Middle frontal gyrus (tissue), 1 donor: ENCODE results near the gene S100A3.
"Not testable (repeated sequence)": the region's sequence is repeated elsewhere in the genome, so short reads cannot be mapped to it uniquely, and the experiment has no call there.

Source experiments
- DNase-seq: peaks from one replicate; pipeline ENCODE4 v3.0.0-alpha.2; 2015; ENCODE audit warnings: low spot score; ENCODE audit errors: extremely low spot score

The S100A3 gene, protein sequence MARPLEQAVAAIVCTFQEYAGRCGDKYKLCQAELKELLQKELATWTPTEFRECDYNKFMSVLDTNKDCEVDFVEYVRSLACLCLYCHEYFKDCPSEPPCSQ

GRCh38 chr1:153548722-153549688 lies at the start of gene S100A3:
Gene S100A3, minus strand, starts transcription at chr1:153549258. Its CDS starts 773 bp downstream, at chr1:153548485.
- DNase-seq = no peak

- no peak for DNase-seq
Observed at GRCh38 chr1:153598309-153599172, 49.5 kb upstream of the S100A3 start.

GRCh38 chr1:153597206-153597605 lies 48.1 kb upstream of the S100A3 start:
- DNase-seq = no peak

DNA sequence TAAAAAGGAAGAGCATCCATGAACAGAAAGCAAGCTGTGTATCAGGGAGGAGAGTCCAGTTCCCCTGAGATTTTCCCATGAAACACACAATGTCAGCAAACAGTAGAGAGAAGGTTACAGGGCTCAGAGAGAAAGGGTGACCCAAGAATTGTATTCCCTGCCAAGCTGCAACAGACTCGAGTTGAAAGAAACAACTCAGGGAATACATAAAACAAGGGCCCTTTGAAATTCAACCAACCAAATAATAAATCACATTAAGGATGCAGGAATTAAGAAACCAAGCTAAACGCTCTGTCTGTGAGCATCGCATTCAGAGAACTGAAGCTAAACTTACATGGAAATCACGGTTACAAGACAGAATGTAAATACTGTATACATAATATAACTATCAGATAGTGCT lies 43.7 kb upstream of the S100A3 start:
- DNase-seq = no peak

- no peak for DNase-seq
Observed at GRCh38 chr1:153588482-153588881, 39.4 kb upstream of the S100A3 start.

- DNase-seq = not testable (repeated sequence)
Observed at GRCh38 chr1:153588033-153588432, 39.0 kb upstream of the S100A3 start.

DNA sequence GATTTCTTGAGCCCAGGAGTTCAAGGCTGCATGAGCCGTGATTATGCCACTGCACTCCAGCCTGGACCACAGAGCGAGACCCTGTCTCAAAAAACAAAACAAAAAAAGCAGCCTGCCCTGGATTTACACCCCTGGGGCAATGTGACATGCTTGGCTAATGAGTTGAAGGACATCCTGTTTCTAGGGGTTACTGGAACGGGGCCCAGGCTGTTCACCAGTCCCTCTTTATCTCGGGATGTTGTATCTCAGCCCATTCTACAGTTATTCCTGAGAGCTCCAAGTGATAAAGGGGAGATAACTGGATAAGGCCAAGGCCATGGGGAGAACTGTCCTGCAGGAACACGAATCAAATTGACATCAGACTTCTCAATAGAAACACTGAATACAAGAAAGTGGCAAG lies 38.3 kb upstream of the S100A3 start:
- no peak for DNase-seq

- no peak for DNase-seq
Observed at GRCh38 chr1:153586347-153586746, 37.3 kb upstream of the S100A3 start.

DNA sequence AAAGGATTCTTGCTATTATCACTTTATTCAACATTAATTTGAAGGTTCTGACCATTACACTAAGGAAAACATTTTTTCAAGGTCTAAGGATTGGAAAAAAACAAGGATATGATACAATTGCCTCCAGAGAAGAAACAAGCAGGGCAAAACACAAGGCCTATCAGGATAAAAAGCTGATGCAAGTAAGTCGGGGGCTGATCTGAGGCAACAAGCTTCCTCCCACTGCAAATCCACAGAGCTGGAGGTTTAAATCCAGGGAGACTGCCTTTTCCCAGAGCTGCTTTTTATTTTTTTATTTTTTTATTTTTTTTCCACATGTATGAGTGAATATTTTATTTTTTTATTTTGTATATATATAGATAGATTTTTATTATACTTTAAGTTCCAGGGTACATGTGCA lies 35.9 kb upstream of the S100A3 start:
- DNase-seq = no peak

GRCh38 chr1:153583976-153584375 lies 34.9 kb upstream of the S100A3 start:
- DNase-seq = no peak

DNA sequence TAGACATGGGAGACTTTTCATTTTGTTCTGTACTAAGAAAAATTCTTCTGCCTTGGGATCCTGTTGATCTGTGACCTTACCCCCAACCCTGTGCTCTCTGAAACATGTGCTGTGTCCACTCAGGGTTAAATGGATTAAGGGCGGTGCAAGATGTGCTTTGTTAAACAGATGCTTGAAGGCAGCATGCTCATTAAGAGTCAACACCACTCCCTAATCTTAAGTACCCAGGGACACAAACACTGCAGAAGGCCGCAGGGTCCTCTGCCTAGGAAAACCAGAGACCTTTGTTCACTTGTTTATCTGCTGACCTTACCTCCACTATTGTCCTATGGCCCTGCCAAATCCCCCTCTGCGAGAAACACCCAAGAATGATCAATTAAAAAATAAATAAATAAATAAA lies 34.5 kb upstream of the S100A3 start:
- not testable (repeated sequence) for DNase-seq

GRCh38 chr1:153582836-153583235 lies 33.8 kb upstream of the S100A3 start:
- DNase-seq = not testable (repeated sequence)

- DNase-seq = no peak
Observed at GRCh38 chr1:153578936-153579335, 29.9 kb upstream of the S100A3 start.

DNA sequence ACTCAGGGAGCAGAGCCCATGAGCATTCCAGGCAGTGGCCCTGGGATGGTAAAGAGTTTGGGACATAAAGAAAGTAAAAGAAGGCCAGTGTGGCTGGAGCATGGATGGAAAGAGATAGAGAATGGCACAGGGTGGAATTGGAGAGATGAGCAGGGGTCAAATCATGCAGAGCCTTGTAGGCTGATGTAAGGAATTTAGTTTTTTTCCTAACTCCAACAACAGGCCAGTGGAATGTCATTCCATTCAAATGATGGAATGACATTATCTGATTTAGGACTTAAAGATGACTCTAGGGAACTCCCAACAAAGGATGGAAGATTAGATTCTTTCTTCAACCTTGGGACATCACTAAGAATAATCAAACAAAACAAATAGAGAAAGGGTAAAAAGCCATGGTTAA lies 29.4 kb upstream of the S100A3 start:
- DNase-seq = no peak

- no peak for DNase-seq
Observed at GRCh38 chr1:153577624-153578051, 28.6 kb upstream of the S100A3 start.

GRCh38 chr1:153577138-153577537 lies 28.1 kb upstream of the S100A3 start:
- DNase-seq = no peak

DNA sequence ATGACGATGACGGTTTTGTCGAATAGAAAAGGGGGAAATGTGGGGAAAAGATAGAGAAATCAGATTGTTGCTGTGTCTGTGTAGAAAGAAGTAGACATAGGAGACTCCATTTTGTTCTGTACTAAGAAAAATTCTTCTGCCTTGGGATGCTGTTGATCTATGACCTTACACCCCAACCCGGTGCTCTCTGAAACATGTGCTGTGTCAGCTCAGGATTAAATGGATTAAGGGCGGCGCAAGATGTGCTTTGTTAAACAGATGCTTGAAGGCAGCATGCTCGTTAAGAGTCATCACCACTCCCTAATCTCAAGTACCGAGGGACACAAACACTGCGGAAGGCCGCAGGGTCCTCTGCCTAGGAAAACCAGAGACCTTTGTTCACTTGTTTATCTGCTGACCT lies 26.4 kb upstream of the S100A3 start:
- not testable (repeated sequence) for DNase-seq

- DNase-seq = not testable (repeated sequence)
Observed at GRCh38 chr1:153575081-153575491, 26.0 kb upstream of the S100A3 start.

DNA sequence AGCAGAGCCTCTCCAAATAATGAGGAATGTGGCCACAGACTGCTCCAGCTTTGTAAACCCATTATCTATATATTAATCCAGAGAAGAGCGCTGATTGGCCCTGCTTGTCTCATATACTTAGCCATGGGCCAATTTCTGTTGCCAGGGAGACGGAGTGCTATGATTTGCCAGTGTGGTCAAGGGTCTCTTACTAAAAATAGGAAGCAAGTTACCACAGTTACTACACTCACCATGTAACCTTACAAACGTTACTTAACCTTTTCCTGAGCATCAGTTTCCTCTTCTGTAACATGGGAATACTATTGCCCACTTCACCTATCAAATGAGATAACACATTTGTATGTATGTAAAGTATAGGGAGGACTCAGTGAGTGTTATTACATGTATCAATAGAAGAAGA lies 24.3 kb upstream of the S100A3 start:
- DNase-seq = no peak

GRCh38 chr1:153572569-153573015 lies 23.5 kb upstream of the S100A3 start:
- peak; percentile 58 for DNase-seq

GRCh38 chr1:153571706-153572105 lies 22.6 kb upstream of the S100A3 start:
- peak; percentile 6 for DNase-seq

DNA sequence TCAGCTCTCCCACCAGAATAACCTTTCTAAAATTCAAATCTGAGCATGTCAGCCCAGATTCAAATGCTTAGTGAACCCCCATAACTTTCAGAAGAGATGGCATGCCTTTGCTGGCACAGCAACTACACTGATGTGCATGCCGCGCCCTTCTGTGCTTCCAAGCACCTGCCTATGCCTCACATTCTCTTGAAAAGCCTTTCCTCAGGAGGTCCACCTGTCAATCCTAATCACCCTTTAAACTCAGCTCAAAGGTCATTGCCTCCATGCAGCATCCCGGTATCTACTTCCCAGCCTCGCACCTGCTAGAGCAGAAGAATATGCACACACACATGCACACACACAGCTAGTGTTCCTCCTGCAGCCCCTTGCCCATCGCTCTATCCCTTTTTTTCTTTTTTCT lies 21.8 kb upstream of the S100A3 start:
- no peak for DNase-seq
